Natural killer cell (primary cell): Measurements from ENCODE around the gene ZFHX2. TPM values are rescaled to one million over a fixed set of nuclear protein-coding genes. Genes with fewer than 3 reads are reported as not detected.

Source experiments
- ATAC-seq, 3 donors: fragments of 150-1000 bp in 2 of 3; fragments of 200-7000 bp in 1 of 3; cut with Tn5 transposase; 1 replicate in 1 of 3; 2 replicates in 2 of 3; pipeline ENCODE4 v1.10.0; 2021; ENCODE audit warnings: mild to moderate bottlenecking in 2 of 3, moderate library complexity in 2 of 3
- DNase-seq, 2 donors: peaks; one replicate each; pipeline versions ENCODE4 v3.0.0 to v3.0.0-alpha.2; 2013 to 2021; ENCODE audit warnings: mixed read lengths in 1 of 2
- H3K27ac ChIP-seq: one replicate; pipeline ENCODE4 v1.5.1; 2013; ENCODE audit warnings: mild to moderate bottlenecking, low read length
- H3K27me3 ChIP-seq: one replicate; pipeline ENCODE4 v1.6.1; 2013; ENCODE audit warnings: low read length; ENCODE audit not compliant: control insufficient read depth, insufficient read depth
- H3K36me3 ChIP-seq: one replicate; pipeline ENCODE4 v1.6.1; 2013; ENCODE audit warnings: low read length; ENCODE audit not compliant: control insufficient read depth, insufficient read depth
- H3K4me1 ChIP-seq: one replicate; pipeline ENCODE4 v1.6.1; 2013; ENCODE audit warnings: low read length; ENCODE audit not compliant: control insufficient read depth, insufficient read depth
- H3K4me3 ChIP-seq: one replicate; pipeline ENCODE4 v1.5.1; 2013; ENCODE audit warnings: low read length
- H3K9me3 ChIP-seq: one replicate; pipeline ENCODE4 v1.6.1; 2013; ENCODE audit warnings: low read length; ENCODE audit not compliant: control insufficient read depth, insufficient read depth
- H3K27ac Mint-ChIP-seq, 2 donors: one replicate each; pipeline ENCODE4 v1.8.0; 2022; ENCODE audit warnings: mild to moderate bottlenecking in 2 of 2, mixed read lengths in 2 of 2, moderate library complexity in 1 of 2
- H3K27me3 Mint-ChIP-seq, 2 donors: one replicate each; pipeline ENCODE4 v1.8.0; 2022; ENCODE audit warnings: low read depth in 2 of 2, mixed read lengths in 2 of 2
- H3K36me3 Mint-ChIP-seq: one replicate; pipeline ENCODE4 v1.8.0; 2022; ENCODE audit warnings: mixed read lengths
- H3K4me1 Mint-ChIP-seq, 2 donors: one replicate each; pipeline ENCODE4 v1.8.0; 2022; ENCODE audit warnings: mixed read lengths in 2 of 2
- H3K4me3 Mint-ChIP-seq: one replicate; pipeline ENCODE4 v1.8.0; 2022; ENCODE audit warnings: mild to moderate bottlenecking, moderate library complexity, mixed read lengths
- H3K9me3 Mint-ChIP-seq, 2 donors: one replicate each; pipeline ENCODE4 v1.8.0; 2022; ENCODE audit warnings: mixed read lengths in 2 of 2
- CTCF ChIP-seq: fragments of 200-600 bp; IDR thresholded peaks from one replicate; pipeline ENCODE4 v1.8.0; 2022; ENCODE audit warnings: antibody characterized with exemption
- WGBS: methylation state at CpG from one replicate; pipeline ENCODE4 v1.1.7; 2013; ENCODE audit warnings: missing lambda C conversion rate; ENCODE audit not compliant: insufficient coverage; 5-methylcytosine and 5-hydroxymethylcytosine counted together
- intact Hi-C: fragments of 100-400 bp; cut with micrococcal nuclease; formaldehyde crosslinking; loops from one replicate; pipeline ENCODE4 v1.14.2; 2022
- total RNA-seq, 4 donors: library from RNA; stranded (reverse); fragments of 120-200 nt in 1 of 4; gene quantifications; one replicate each; pipeline versions ENCODE4 v1.2.3 to v1.2.4, GENCODE V29; 2013 to 2022

ZFHX2 gene
- total RNA-seq, 3 donors from 2014 or later (not counting 1 experiment from before 2014, with no cell fraction given): 0.07 to 0.72 (median 0.45) TPM

- Histone ChIP-seq H3K27me3 (no peaks in the 10 kb centered on the region), H3K9me3 (no peaks in the 10 kb centered on the region), H3K4me1 (no peaks in the 10 kb centered on the region), H3K27ac (no peak overlapping the region), H3K36me3 (no peaks in the 10 kb centered on the region), H3K4me3 (no peak overlapping the region)
- H3K4me3 Mint-ChIP-seq: no peak overlapping the region
- ATAC-seq (no peak), DNase-seq (no peak)
- H3K36me3 Mint-ChIP-seq: no peaks in the 10 kb centered on the region
- H3K9me3 Mint-ChIP-seq: no peaks in the 10 kb centered on the region
- H3K4me1 Mint-ChIP-seq: no peaks in the 10 kb centered on the region
- intact Hi-C loops: no loop called here
- no peak for TF ChIP-seq CTCF
- WGBS: 100% methylated on average over 2 of the region's 2 CpGs
- H3K27ac Mint-ChIP-seq: no peak overlapping the region
- H3K27me3 Mint-ChIP-seq: no peaks in the 10 kb centered on the region
These were observed 57.3 kb downstream of the ZFHX2 start for GRCh38 chr14:23494223-23494622.

- H3K4me1 Mint-ChIP-seq: no peaks in the 10 kb centered on the region
- H3K27me3 ChIP-seq: no peaks in the 10 kb centered on the region
- H3K27ac Mint-ChIP-seq: no peak overlapping the region
- H3K27ac ChIP-seq: no peak overlapping the region
- no peak for TF ChIP-seq CTCF
- no peak overlapping the region for H3K4me3 ChIP-seq
- ATAC-seq (no peak), DNase-seq (no peak)
- no peaks in the 10 kb centered on the region for H3K9me3 Mint-ChIP-seq
- intact Hi-C loops: no loop called here
- H3K9me3 ChIP-seq: no peaks in the 10 kb centered on the region
- H3K36me3 ChIP-seq: peaks cover under 1% of the 10 kb centered on the region
- no peak overlapping the region for H3K4me3 Mint-ChIP-seq
- H3K4me1 ChIP-seq: no peaks in the 10 kb centered on the region
- H3K36me3 Mint-ChIP-seq: no peaks in the 10 kb centered on the region
- H3K27me3 Mint-ChIP-seq: no peaks in the 10 kb centered on the region
These were observed 58.8 kb downstream of the ZFHX2 start for GRCh38 chr14:23492618-23493272.

GRCh38 chr14:23487216-23487615 is 64.3 kb downstream of the ZFHX2 start:
- H3K4me3 Mint-ChIP-seq: no peak overlapping the region

More at GRCh38 chr14:23487216-23487615, 64.3 kb downstream of the ZFHX2 start:
- no peaks in the 10 kb centered on the region for H3K9me3 ChIP-seq
- Mint-ChIP-seq H3K9me3 (no peaks in the 10 kb centered on the region), H3K36me3 (no peaks in the 10 kb centered on the region), H3K4me1 (peaks cover 8 to 10% of the 10 kb centered on the region in 2 donors), H3K27ac (no peak overlapping the region), H3K27me3 (no peaks in the 10 kb centered on the region)
- 87% methylated on average over 6 of the region's 7 CpGs for WGBS
- ATAC-seq: no peak
- no peak for TF ChIP-seq CTCF
- no peak overlapping the region for H3K4me3 ChIP-seq
- H3K4me1 ChIP-seq: no peaks in the 10 kb centered on the region
- no peak for DNase-seq
- H3K36me3 ChIP-seq: peaks cover 14% of the 10 kb centered on the region
- H3K27me3 ChIP-seq: no peaks in the 10 kb centered on the region
- no peak overlapping the region for H3K27ac ChIP-seq
- intact Hi-C loops: no loop called here
